ENCODE data around the gene RAD50.

The RAD50 gene

DNA sequence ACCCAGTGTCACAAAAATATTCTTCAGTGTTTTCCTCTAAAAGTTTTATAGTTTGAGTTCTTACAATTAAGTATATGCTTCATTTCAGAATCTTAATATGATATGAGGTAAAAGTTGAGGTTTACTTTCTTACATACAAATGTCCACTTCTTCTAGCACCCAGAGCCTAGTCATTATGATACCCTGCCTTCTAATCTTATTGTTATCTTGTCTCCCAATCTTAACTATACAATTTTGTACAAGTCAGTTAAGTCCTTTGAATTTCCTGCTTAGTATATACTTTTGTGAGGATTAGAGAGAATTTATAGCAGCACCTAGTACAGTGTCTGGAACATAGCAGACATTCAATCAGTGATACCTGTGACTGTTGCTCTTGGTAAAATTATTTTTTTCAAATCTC is 29.3 kb downstream of the RAD50 start:
- H3K4me3 ChIP-seq (ENCODE audit: low read depth, low read length) = no peak overlapping the region
- TF ChIP-seq, protein P1, sequence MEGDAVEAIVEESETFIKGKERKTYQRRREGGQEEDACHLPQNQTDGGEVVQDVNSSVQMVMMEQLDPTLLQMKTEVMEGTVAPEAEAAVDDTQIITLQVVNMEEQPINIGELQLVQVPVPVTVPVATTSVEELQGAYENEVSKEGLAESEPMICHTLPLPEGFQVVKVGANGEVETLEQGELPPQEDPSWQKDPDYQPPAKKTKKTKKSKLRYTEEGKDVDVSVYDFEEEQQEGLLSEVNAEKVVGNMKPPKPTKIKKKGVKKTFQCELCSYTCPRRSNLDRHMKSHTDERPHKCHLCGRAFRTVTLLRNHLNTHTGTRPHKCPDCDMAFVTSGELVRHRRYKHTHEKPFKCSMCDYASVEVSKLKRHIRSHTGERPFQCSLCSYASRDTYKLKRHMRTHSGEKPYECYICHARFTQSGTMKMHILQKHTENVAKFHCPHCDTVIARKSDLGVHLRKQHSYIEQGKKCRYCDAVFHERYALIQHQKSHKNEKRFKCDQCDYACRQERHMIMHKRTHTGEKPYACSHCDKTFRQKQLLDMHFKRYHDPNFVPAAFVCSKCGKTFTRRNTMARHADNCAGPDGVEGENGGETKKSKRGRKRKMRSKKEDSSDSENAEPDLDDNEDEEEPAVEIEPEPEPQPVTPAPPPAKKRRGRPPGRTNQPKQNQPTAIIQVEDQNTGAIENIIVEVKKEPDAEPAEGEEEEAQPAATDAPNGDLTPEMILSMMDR (IDR thresholded peaks at IDR 0.05; ENCODE audit: low read depth, low read length, missing control alignments) = no peak
- no peak for DNase-seq (ENCODE audit: low read depth)
- in situ Hi-C loops (cut with HindIII; ENCODE audit: low sequenced_read_pairs) = no loop called here

DNA sequence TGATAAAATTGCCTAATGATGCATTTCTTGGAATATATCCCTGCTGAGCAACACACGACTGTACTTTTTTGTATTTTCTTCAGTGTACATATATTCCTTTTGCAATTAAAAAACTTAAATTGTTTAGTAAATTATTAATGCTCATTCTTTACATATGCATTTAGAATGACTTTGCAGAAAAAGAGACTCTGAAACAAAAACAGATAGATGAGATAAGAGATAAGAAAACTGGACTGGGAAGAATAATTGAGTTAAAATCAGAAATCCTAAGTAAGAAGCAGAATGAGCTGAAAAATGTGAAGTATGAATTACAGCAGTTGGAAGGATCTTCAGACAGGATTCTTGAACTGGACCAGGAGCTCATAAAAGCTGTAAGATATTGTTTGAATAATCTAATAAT is 32.7 kb downstream of the RAD50 start:
- in situ Hi-C loops (cut with HindIII; ENCODE audit: low sequenced_read_pairs) = no loop called here

DNA sequence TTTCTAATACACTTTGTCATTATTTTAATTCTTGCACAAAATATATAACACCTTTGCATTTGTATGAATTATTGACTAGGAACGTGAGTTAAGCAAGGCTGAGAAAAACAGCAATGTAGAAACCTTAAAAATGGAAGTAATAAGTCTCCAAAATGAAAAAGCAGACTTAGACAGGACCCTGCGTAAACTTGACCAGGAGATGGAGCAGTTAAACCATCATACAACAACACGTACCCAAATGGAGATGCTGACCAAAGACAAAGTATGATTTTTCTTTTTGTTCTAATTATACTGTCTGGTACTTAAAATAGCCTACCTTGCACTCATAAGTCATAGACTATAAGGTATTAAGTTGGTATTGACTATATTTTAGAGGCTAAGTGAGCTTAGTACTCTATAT is 34.4 kb downstream of the RAD50 start:
- TF ChIP-seq, protein P1 (IDR thresholded peaks at IDR 0.05; ENCODE audit: low read depth, low read length, missing control alignments) = peak; percentile 20
- H3K4me3 ChIP-seq (ENCODE audit: low read depth, low read length) = no peak overlapping the region
- in situ Hi-C loops (cut with HindIII; ENCODE audit: low sequenced_read_pairs) = no loop called here
- DNase-seq (ENCODE audit: low read depth) = peak; percentile 8

More for the DNA sequence above, 32.7 kb downstream of the RAD50 start:
- no peak overlapping the region for H3K4me3 ChIP-seq (ENCODE audit: low read depth, low read length)
- no peak for DNase-seq (ENCODE audit: low read depth)
- TF ChIP-seq, protein P1 (IDR thresholded peaks at IDR 0.05; ENCODE audit: low read depth, low read length, missing control alignments) = no peak

DNA sequence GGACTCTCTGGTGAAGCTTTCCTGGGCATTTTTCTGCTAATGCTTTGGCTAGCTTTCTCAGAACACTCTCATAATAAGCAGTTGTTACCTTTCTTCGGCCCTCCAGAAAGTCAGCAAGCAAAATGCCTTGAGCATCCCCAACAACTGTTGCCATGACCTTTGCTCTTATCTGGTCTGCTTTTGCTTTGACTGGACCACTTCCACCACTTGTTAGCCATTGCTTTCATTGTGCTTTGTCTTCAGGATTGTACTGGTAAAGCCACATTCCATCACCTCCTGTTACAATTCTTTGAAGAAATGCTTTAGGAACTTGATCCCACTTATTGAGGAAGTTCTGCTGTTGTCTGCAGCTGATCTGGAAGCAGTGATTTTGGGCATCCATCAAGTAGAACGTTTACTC is 35.7 kb downstream of the RAD50 start:
- TF ChIP-seq, protein P1 (IDR thresholded peaks at IDR 0.05; ENCODE audit: low read depth, low read length, missing control alignments) = no peak
- H3K4me3 ChIP-seq (ENCODE audit: low read depth, low read length) = no peak overlapping the region
- peak; percentile 34 for DNase-seq (ENCODE audit: low read depth)
- in situ Hi-C loops (cut with HindIII; ENCODE audit: low sequenced_read_pairs) = no loop called here

DNA sequence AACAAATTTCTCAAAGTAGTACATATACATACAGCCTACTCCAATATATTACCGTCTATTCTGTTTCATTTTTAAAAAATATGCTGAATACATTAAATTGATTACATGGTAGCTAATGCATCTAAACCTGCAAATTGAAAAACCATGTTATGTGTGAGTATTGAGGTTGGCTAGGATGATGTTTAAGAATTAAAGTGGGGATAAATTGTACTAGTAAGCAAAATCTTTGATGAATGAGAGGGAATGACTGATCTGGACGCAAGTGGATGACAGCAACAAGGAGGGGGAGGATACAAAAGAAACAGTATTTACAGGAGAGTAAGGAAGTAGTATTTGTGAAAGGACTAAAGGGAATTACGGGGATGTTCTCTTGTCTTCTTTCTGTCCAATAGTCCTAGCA is 37.4 kb downstream of the RAD50 start:
- no peak for DNase-seq (ENCODE audit: low read depth)
- TF ChIP-seq, protein P1 (IDR thresholded peaks at IDR 0.05; ENCODE audit: low read depth, low read length, missing control alignments) = no peak
- in situ Hi-C loops (cut with HindIII; ENCODE audit: low sequenced_read_pairs) = no loop called here
- no peak overlapping the region for H3K4me3 ChIP-seq (ENCODE audit: low read depth, low read length)

DNA sequence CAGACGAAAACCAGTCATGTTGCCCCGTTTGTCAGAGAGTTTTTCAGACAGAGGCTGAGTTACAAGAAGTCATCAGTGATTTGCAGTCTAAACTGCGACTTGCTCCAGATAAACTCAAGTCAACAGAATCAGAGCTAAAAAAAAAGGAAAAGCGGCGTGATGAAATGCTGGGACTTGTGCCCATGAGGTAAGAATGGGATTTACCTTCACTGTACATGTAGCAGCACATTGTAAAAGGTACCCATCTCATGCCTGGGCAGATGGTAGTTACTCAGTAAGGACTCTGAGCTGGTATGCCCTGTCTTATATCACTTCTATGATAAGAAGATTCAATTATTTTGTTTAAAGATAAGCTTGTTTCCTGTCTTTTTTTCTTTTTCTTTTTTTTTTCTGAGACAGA is 38.8 kb downstream of the RAD50 start:
- no peak for DNase-seq (ENCODE audit: low read depth)
- H3K4me3 ChIP-seq (ENCODE audit: low read depth, low read length) = no peak overlapping the region
- in situ Hi-C loops (cut with HindIII; ENCODE audit: low sequenced_read_pairs) = no loop called here
- TF ChIP-seq, protein P1 (IDR thresholded peaks at IDR 0.05; ENCODE audit: low read depth, low read length, missing control alignments) = no peak

Measured in astrocyte of the cerebellum (primary cell).